ENCODE data around the gene CCDC122.

DNA sequence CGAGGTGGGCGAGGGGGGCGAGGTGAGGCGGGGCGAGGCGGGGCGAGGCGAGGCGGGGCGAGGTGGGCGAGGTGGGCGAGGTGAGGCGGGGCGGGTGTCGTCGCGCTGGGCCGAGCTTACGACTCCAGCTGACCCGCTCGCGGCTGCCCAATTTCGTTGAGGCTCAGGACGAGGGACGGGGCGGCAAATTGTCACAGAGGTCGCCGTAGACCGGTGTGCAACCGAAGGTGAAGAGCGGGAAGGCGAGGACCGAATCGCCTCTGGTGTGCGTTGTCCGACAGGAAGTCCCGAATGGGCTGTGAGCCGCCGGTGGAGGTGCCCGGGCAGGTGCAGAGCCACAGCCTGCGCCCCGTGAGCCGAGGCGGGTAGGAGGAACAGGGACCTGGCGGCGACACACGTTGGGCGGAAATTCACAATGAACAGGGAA, 228 bp upstream of the CCDC122 start, which contains the start of gene LACC1:
- TF ChIP-seq, protein P1, sequence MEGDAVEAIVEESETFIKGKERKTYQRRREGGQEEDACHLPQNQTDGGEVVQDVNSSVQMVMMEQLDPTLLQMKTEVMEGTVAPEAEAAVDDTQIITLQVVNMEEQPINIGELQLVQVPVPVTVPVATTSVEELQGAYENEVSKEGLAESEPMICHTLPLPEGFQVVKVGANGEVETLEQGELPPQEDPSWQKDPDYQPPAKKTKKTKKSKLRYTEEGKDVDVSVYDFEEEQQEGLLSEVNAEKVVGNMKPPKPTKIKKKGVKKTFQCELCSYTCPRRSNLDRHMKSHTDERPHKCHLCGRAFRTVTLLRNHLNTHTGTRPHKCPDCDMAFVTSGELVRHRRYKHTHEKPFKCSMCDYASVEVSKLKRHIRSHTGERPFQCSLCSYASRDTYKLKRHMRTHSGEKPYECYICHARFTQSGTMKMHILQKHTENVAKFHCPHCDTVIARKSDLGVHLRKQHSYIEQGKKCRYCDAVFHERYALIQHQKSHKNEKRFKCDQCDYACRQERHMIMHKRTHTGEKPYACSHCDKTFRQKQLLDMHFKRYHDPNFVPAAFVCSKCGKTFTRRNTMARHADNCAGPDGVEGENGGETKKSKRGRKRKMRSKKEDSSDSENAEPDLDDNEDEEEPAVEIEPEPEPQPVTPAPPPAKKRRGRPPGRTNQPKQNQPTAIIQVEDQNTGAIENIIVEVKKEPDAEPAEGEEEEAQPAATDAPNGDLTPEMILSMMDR (IDR thresholded peaks at IDR 0.05; ENCODE audit: extremely low read depth in 1 of 2, insufficient read depth in 1 of 2, low read depth in 1 of 2, low read length in 2 of 2): no peak
- no peak for TF ChIP-seq POLR2A (IDR thresholded peaks at IDR 0.05; ENCODE audit: low read depth, low read length)
- TF ChIP-seq EZH2 (IDR thresholded peaks at IDR 0.05; ENCODE audit: borderline replicate concordance, low read depth, low read length, severe bottlenecking): no peak
- TF ChIP-seq, protein P2, sequence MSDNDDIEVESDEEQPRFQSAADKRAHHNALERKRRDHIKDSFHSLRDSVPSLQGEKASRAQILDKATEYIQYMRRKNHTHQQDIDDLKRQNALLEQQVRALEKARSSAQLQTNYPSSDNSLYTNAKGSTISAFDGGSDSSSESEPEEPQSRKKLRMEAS (IDR thresholded peaks at IDR 0.05; ENCODE audit: insufficient read depth, insufficient read length): no peak
- no peak for TF ChIP-seq POLR2AphosphoS5 (IDR thresholded peaks at IDR 0.05; ENCODE audit: insufficient read depth, low read depth, low read length)
- TF ChIP-seq JUN (IDR thresholded peaks at IDR 0.05; ENCODE audit: borderline replicate concordance, insufficient read depth, insufficient read length, low read depth): no peak
- TF ChIP-seq FOS (IDR thresholded peaks at IDR 0.05; ENCODE audit: borderline replicate concordance, insufficient read depth, low read length): no peak
- TF ChIP-seq MYC (IDR thresholded peaks at IDR 0.05; ENCODE audit: low read depth, low read length): no peak

Data from endothelial cell of umbilical vein (primary cell).